Hepatocyte (in vitro differentiated cells): ENCODE data around the gene NDUFB10. TPM values are rescaled to one million over a fixed set of nuclear protein-coding genes. Genes with fewer than 3 reads are reported as not detected.

Experiments
- DNase-seq: peaks from one replicate; pipeline ENCODE4 v3.0.0-alpha.2; 2016; ENCODE audit warnings: low spot score
- H2AFZ ChIP-seq: fragments of 200-600 bp; sonication (generic); 2 replicates; pipeline ENCODE4 v1.6.0; 2016; ENCODE audit warnings: antibody characterized with exemption, mild to moderate bottlenecking
- H3K27ac ChIP-seq: fragments of 200-600 bp; sonication (generic); 2 replicates; pipeline ENCODE4 v1.5.1; 2016; ENCODE audit warnings: mild to moderate bottlenecking
- H3K27me3 ChIP-seq: fragments of 200-600 bp; sonication (generic); 2 replicates; pipeline ENCODE4 v1.6.1; 2016
- H3K36me3 ChIP-seq: fragments of 200-600 bp; sonication (generic); replicated peaks from 2 replicates; pipeline ENCODE4 v1.5.1; 2016; ENCODE audit warnings: low read depth; ENCODE audit not compliant: insufficient read depth
- H3K4me1 ChIP-seq: fragments of 200-600 bp; sonication (generic); 2 replicates; pipeline ENCODE4 v1.5.1; 2016; ENCODE audit warnings: mild to moderate bottlenecking, moderate library complexity; ENCODE audit not compliant: insufficient read depth
- H3K4me2 ChIP-seq: fragments of 200-600 bp; sonication (generic); 2 replicates; pipeline ENCODE4 v1.6.0; 2016
- H3K4me3 ChIP-seq: fragments of 200-600 bp; sonication (generic); 2 replicates; pipeline ENCODE4 v1.5.1; 2016; ENCODE audit warnings: mild to moderate bottlenecking
- H3K79me2 ChIP-seq: fragments of 200-600 bp; sonication (generic); 2 replicates; pipeline ENCODE4 v1.6.0; 2017; ENCODE audit warnings: mild to moderate bottlenecking
- H3K9me2 ChIP-seq: fragments of 200-600 bp; sonication (generic); replicated peaks from 2 replicates; pipeline ENCODE4 v1.6.0; 2017; ENCODE audit warnings: mild to moderate bottlenecking; ENCODE audit not compliant: insufficient read depth
- H3K9me3 ChIP-seq: fragments of 200-600 bp; sonication (generic); 2 replicates; pipeline ENCODE4 v1.5.1; 2016; ENCODE audit warnings: low read depth, mild to moderate bottlenecking
- H4K20me1 ChIP-seq: fragments of 200-600 bp; sonication (generic); 2 replicates; pipeline ENCODE4 v1.6.0; 2016; ENCODE audit warnings: mild to moderate bottlenecking; ENCODE audit not compliant: insufficient read depth, poor library complexity, severe bottlenecking
- CTCF ChIP-seq: fragments of 200-600 bp; sonication (generic); IDR thresholded peaks from 2 replicates; pipeline ENCODE4 v1.5.1; 2016; ENCODE audit warnings: antibody characterized with exemption, mild to moderate bottlenecking; ENCODE audit not compliant: poor library complexity
- EZH2 ChIP-seq: fragments of 200-600 bp; sonication (generic); IDR thresholded peaks from 2 replicates; pipeline ENCODE4 v1.6.1; 2016; ENCODE audit warnings: antibody characterized with exemption, mild to moderate bottlenecking, borderline replicate concordance
- EZH2phosphoT487 ChIP-seq: fragments of 200-600 bp; sonication (generic); IDR thresholded peaks from one replicate; pipeline ENCODE4 v1.6.1; 2018; ENCODE audit warnings: antibody characterized with exemption, mild to moderate bottlenecking, low read depth, moderate library complexity; ENCODE audit not compliant: unreplicated experiment, severe bottlenecking
- WGBS: methylation state at CpG from one replicate; pipeline ENCODE4 v1.1.6; 2016; ENCODE audit warnings: low lambda C conversion rate; ENCODE audit errors: missing lambda C conversion rate; 5-methylcytosine and 5-hydroxymethylcytosine counted together
- polyA plus RNA-seq: library from polyadenylated mRNA; unstranded; fragments of >200 nt; fragmentation: Nextera tagmentation; extraction: Ambion mirVana; gene quantifications from 2 replicates; pipeline ENCODE4 v1.2.1, GENCODE V29; 2016
- total RNA-seq: library from RNA; depleted of rRNA; stranded (reverse); fragments of >200 nt; gene quantifications from 2 replicates; pipeline ENCODE4 v1.2.3, GENCODE V29; 2014

Gene NDUFB10
- total and polyA plus RNA-seq, 2 experiments from 2014 or later: 234 to 244 TPM

DNA sequence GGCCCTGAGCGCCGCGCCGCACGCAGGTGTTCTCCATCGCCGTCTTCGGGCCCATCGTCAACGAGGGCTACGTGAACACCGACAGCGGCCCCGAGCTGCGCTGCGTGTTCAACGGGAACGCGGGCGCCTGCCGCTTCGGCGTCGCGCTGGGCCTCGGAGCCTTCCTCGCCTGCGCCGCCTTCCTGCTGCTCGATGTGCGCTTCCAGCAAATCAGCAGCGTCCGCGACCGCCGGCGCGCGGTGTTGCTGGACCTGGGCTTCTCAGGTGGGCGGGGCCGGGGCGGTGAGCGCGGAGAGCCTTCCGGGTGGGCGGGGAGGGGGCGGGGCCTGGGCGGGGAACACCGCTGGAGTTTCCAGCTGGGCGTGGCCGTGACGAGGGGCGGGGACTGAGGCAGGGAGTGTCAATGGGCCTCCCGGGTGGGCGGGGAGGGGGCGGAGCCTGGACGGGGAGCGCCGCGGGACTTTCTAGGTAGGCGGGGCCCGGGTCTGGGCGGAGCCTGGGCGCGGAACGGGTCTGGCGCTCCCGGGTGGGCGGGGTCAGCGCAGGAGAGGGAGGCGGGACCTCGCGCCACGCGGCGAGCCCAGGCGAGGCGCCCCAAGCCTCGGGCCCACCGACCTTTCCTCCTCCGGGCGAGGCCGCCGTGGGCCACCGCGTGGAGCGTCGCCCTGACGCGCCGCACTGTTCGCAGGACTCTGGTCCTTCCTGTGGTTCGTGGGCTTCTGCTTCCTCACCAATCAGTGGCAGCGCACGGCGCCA, 32.8 kb downstream of the NDUFB10 start:
- no peaks in the 10 kb centered on the region for H3K36me3 ChIP-seq

GRCh38 chr16:1992704-1993317, 33.5 kb downstream of the NDUFB10 start:
- Histone ChIP-seq H3K4me3 (no peak overlapping the region), H3K79me2 (no peaks in the 10 kb centered on the region), H3K4me1 (peaks cover 24% of the 10 kb centered on the region), H3K9me2 (no peaks in the 10 kb centered on the region), H3K27ac (no peak overlapping the region), H3K27me3 (peaks cover 27% of the 10 kb centered on the region), H3K36me3 (no peaks in the 10 kb centered on the region), H3K9me3 (no peaks in the 10 kb centered on the region), H2AFZ (no peak overlapping the region), H3K4me2 (peak overlapping the region; percentile 82), H4K20me1 (no peaks in the 10 kb centered on the region)
- DNase-seq: no peak
- WGBS: 87% methylated on average over 26 of the region's 50 CpGs
- TF ChIP-seq EZH2phosphoT487: no peak
- TF ChIP-seq CTCF: no peak
- TF ChIP-seq EZH2: no peak

More for the DNA sequence above, 32.8 kb downstream of the NDUFB10 start:
- H3K4me2 ChIP-seq: peak overlapping the region; percentile 82
- H3K27me3 ChIP-seq: peaks cover 27% of the 10 kb centered on the region
- no peaks in the 10 kb centered on the region for H4K20me1 ChIP-seq
- 9% methylated on average over 49 of the region's 96 CpGs for WGBS
- no peak overlapping the region for H3K4me3 ChIP-seq
- no peak overlapping the region for H3K27ac ChIP-seq
- no peaks in the 10 kb centered on the region for H3K9me3 ChIP-seq
- TF ChIP-seq EZH2phosphoT487: no peak
- TF ChIP-seq EZH2: no peak
- TF ChIP-seq CTCF: no peak
- peak overlapping the region; percentile 64 for H2AFZ ChIP-seq
- peaks cover 24% of the 10 kb centered on the region for H3K4me1 ChIP-seq
- peak; percentile 95 for DNase-seq
- H3K9me2 ChIP-seq: no peaks in the 10 kb centered on the region
- no peaks in the 10 kb centered on the region for H3K79me2 ChIP-seq

- no peaks in the 10 kb centered on the region for H3K9me2 ChIP-seq
- H3K27ac ChIP-seq: no peak overlapping the region
- H3K4me3 ChIP-seq: no peak overlapping the region
- no peaks in the 10 kb centered on the region for H3K9me3 ChIP-seq
- H3K4me1 ChIP-seq: peaks cover 28% of the 10 kb centered on the region
- H3K27me3 ChIP-seq: peaks cover 22% of the 10 kb centered on the region
- H3K36me3 ChIP-seq: no peaks in the 10 kb centered on the region
- WGBS: 65% methylated on average over 2 of the region's 2 CpGs
- no peaks in the 10 kb centered on the region for H4K20me1 ChIP-seq
- no peak for DNase-seq
- H3K79me2 ChIP-seq: no peaks in the 10 kb centered on the region
- H3K4me2 ChIP-seq: no peak overlapping the region
- TF ChIP-seq CTCF: no peak
- TF ChIP-seq EZH2: no peak
- TF ChIP-seq EZH2phosphoT487: no peak
- no peak overlapping the region for H2AFZ ChIP-seq
Measured at GRCh38 chr16:1993731-1994131, 34.4 kb downstream of the NDUFB10 start.
